ENCODE data around the gene TMCC3. TPM values are rescaled to one million over a fixed set of nuclear protein-coding genes. Genes with fewer than 3 reads are reported as not detected.

TMCC3 gene
- total and polyA plus RNA-seq, 2 experiments from 2014 or later: 0.60 to 0.79 TPM

DNA sequence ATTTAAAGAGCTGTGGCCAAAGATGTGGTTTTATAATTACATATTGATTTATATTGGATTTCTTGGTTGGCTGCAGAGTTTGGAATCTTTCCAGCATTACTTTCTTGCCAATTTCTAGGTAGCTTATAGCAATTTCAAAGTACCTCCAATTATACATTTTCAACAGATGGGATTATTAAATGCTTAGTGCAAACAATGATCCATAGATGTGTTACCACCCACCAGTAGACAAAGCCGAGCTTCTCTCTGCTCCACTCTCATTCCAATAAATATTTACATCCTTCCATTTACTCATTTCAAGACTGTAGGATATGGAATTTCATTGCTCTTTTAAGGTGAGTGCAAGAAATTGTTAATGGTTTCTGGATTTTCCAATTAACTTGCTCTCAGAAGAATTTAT lies 21.6 kb upstream of the TMCC3 start:
- no peaks in the 10 kb centered on the region for H3K9me3 ChIP-seq (ENCODE audit: low read depth)
- no peaks in the 10 kb centered on the region for H3K27me3 ChIP-seq
- no peaks in the 10 kb centered on the region for H3K4me1 ChIP-seq (ENCODE audit: low read depth)
- no peak for DNase-seq (ENCODE audit: low read depth in 1 of 2, low spot score in 1 of 2)
- no peak overlapping the region for H3K27ac ChIP-seq
- H3K4me3 ChIP-seq: no peak overlapping the region
- TF ChIP-seq, protein P1, sequence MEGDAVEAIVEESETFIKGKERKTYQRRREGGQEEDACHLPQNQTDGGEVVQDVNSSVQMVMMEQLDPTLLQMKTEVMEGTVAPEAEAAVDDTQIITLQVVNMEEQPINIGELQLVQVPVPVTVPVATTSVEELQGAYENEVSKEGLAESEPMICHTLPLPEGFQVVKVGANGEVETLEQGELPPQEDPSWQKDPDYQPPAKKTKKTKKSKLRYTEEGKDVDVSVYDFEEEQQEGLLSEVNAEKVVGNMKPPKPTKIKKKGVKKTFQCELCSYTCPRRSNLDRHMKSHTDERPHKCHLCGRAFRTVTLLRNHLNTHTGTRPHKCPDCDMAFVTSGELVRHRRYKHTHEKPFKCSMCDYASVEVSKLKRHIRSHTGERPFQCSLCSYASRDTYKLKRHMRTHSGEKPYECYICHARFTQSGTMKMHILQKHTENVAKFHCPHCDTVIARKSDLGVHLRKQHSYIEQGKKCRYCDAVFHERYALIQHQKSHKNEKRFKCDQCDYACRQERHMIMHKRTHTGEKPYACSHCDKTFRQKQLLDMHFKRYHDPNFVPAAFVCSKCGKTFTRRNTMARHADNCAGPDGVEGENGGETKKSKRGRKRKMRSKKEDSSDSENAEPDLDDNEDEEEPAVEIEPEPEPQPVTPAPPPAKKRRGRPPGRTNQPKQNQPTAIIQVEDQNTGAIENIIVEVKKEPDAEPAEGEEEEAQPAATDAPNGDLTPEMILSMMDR (IDR thresholded peaks at IDR 0.05; ENCODE audit: low read depth, low read length): no peak
- no peaks in the 10 kb centered on the region for H3K36me3 ChIP-seq

DNA sequence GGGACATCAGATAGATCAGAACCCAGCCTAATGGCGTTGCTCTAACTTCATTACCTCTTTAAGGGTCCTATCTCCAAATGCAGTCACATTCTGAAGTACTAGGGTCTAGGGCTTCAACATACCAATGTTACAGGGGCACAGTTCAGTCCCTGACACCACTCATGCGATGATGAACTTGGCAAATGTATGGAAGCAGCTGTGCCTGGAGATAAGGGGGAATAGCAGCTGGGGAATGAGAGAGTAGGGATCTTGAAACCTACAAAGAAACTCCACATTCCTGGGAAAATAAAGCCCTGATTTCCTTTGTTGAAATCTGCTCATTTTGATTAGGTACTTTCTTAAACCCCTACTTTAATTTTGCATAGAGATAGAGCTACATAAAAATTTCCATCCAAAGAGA lies 20.5 kb upstream of the TMCC3 start:
- DNase-seq (ENCODE audit: low read depth in 1 of 2, low spot score in 1 of 2): peak in 1 of 2 donors; percentile 38
- Histone ChIP-seq H3K4me3 (no peak overlapping the region), H3K36me3 (no peaks in the 10 kb centered on the region), H3K9me3 (ENCODE audit: low read depth) (no peaks in the 10 kb centered on the region), H3K4me1 (ENCODE audit: low read depth) (no peaks in the 10 kb centered on the region), H3K27ac (no peak overlapping the region), H3K27me3 (no peaks in the 10 kb centered on the region)
- TF ChIP-seq, protein P1 (IDR thresholded peaks at IDR 0.05; ENCODE audit: low read depth, low read length): no peak

DNA sequence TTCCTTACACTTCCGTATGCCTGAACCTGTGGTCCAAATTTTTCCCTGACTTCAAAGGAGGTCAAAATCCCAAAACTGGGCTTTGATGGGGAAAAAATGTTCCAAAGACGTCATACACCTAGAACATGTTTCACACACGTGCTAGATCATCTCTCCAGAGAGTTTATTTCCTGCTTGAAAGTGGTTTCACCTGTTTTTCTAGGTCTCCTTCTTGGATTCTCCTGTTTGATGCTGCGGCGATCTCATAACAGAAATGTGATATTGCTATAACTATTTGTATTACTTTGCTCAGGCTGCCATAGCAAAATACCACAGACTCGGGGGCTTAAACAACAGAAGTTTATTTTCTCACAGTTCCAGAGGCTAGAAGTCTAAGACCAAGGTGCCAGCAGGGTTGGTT lies 19.7 kb upstream of the TMCC3 start:
- TF ChIP-seq, protein P1 (IDR thresholded peaks at IDR 0.05; ENCODE audit: low read depth, low read length): no peak
- H3K9me3 ChIP-seq (ENCODE audit: low read depth): no peaks in the 10 kb centered on the region
- no peak overlapping the region for H3K4me3 ChIP-seq
- DNase-seq (ENCODE audit: low read depth in 1 of 2, low spot score in 1 of 2): no peak
- no peaks in the 10 kb centered on the region for H3K36me3 ChIP-seq
- H3K27me3 ChIP-seq: no peaks in the 10 kb centered on the region
- H3K4me1 ChIP-seq (ENCODE audit: low read depth): no peaks in the 10 kb centered on the region
- no peak overlapping the region for H3K27ac ChIP-seq

DNA sequence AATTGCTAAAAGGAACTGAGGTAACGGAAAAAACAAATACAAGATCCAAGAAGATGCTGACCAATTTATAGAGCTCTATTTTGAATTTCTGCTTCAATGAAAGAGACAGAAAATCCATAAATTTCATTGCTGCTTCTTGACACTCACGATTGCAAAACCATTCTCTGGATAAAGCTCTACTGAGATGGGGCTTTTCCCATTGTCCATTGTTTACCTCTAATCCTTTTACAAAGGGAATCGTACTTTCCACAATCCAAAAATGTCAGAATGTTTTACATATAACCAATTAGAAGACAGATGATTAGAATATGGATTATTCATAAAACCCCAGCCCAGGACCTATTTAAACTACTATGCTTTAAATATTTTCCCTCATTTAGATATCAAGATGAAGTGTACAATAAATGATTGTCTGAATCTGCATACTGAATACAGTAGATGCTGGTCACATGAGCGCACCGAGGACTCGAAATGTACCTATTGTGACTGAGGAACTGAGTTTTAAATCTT lies 16.7 kb upstream of the TMCC3 start:
- TF ChIP-seq, protein P1 (IDR thresholded peaks at IDR 0.05; ENCODE audit: low read depth, low read length): no peak
- no peaks in the 10 kb centered on the region for H3K27me3 ChIP-seq
- H3K9me3 ChIP-seq (ENCODE audit: low read depth): no peaks in the 10 kb centered on the region
- no peaks in the 10 kb centered on the region for H3K4me1 ChIP-seq (ENCODE audit: low read depth)
- H3K27ac ChIP-seq: no peak overlapping the region
- no peak for DNase-seq (ENCODE audit: low read depth in 1 of 2, low spot score in 1 of 2)
- no peak overlapping the region for H3K4me3 ChIP-seq
- no peaks in the 10 kb centered on the region for H3K36me3 ChIP-seq

DNA sequence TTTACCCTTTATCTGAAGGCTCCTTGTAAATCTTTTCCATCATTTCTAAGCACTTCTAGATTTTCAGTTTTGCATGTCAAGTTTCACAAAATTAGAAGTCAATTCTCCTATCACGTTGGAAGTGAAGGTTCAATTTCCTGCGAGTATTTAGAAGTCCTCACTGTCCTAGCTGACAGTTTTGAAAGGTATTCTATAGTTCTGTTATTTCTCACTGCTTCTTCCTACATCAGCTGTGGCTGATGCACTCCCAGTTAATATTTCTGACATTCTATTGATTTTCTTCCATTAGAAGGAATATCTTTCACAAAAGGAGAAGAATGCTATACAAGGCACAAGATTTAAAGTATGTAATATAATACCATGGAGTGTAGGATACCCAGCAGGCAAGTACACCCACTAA lies 15.8 kb upstream of the TMCC3 start:
- DNase-seq (ENCODE audit: low read depth in 1 of 2, low spot score in 1 of 2): no peak
- Histone ChIP-seq H3K27me3 (no peaks in the 10 kb centered on the region), H3K9me3 (ENCODE audit: low read depth) (no peaks in the 10 kb centered on the region), H3K27ac (no peak overlapping the region), H3K4me3 (no peak overlapping the region), H3K4me1 (ENCODE audit: low read depth) (no peaks in the 10 kb centered on the region), H3K36me3 (no peaks in the 10 kb centered on the region)
- TF ChIP-seq, protein P1 (IDR thresholded peaks at IDR 0.05; ENCODE audit: low read depth, low read length): no peak

DNA sequence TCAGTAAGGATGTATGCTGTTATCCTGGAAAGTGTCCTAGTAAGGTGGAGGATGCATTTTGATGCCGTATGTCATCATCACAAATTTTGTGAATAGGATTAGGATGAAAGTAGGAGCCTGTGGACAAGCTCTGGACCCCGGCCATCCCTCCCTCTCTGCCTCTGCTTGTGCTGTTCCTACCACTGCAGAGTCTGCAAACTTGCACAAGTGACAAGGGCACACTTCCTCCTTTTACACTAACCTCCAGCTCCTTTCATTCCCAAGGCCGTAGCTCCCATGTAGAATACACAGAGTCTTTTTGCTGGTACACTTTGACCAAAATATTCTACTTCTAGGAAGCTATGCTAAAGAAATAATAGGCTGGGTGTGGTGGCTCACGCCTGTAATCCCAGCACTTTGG lies 13.3 kb upstream of the TMCC3 start:
- no peaks in the 10 kb centered on the region for H3K4me1 ChIP-seq (ENCODE audit: low read depth)
- no peak overlapping the region for H3K27ac ChIP-seq
- no peaks in the 10 kb centered on the region for H3K9me3 ChIP-seq (ENCODE audit: low read depth)
- no peaks in the 10 kb centered on the region for H3K27me3 ChIP-seq
- TF ChIP-seq, protein P1 (IDR thresholded peaks at IDR 0.05; ENCODE audit: low read depth, low read length): no peak
- no peak overlapping the region for H3K4me3 ChIP-seq
- DNase-seq (ENCODE audit: low read depth in 1 of 2, low spot score in 1 of 2): no peak
- no peaks in the 10 kb centered on the region for H3K36me3 ChIP-seq

Measured in cardiac muscle cell (in vitro differentiated cells and primary cell).